ENCODE data around the gene VEPH1.

The VEPH1 gene

GRCh38 chr3:157467200-157467599 lies 36.0 kb downstream of the VEPH1 start:
- H3K4me3 ChIP-seq (ENCODE audit: low read depth, low read length) = no peak overlapping the region
- TF ChIP-seq CTCF (conservative IDR thresholded peaks at IDR 0.05; ENCODE audit: low read depth, low read length) = no peak
- peak; percentile 30 for DNase-seq (ENCODE audit: low read depth)

DNA sequence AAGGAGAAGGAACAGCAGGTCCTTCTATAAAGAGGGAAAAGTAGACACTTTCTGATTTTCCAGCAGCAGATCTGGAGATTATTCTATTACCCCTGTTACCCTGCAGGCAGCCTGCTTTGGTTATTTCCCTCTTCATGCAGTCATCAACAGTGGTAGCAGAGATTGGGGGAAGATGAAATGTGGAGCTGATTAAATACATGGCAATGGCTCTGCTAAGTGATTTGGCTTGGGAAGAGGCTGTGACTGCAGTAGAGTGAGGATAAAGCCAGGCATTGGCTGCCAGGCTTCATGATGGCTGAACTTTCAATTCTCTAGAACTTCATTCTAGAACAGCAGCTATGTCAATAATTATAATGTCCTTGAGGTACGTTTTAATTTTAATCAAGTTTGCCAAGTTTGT lies 37.5 kb downstream of the VEPH1 start:
- no peak overlapping the region for H3K4me3 ChIP-seq (ENCODE audit: low read depth, low read length)
- no peak for TF ChIP-seq CTCF (conservative IDR thresholded peaks at IDR 0.05; ENCODE audit: low read depth, low read length)
- no peak for DNase-seq (ENCODE audit: low read depth)

DNA sequence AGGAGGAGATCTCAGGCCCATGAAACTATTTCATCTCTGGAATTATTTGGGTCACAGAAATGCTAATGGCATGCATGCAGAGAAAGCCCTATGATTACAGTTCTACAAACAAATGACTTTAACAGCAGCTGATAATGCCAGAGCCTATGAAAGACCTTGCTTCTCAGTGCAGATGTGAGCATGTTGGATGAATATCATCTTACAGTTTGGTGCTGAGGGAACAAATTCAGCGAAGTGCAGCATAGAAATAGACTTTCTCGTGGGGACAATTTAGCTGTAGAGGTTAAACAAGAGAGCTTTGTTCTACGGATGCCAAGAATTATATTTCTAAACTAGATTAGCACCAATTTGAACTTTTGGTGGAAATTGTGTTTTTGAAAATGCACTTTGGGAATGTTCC lies 38.9 kb downstream of the VEPH1 start:
- no peak overlapping the region for H3K4me3 ChIP-seq (ENCODE audit: low read depth, low read length)
- no peak for TF ChIP-seq CTCF (conservative IDR thresholded peaks at IDR 0.05; ENCODE audit: low read depth, low read length)
- DNase-seq (ENCODE audit: low read depth) = peak; percentile 75

DNA sequence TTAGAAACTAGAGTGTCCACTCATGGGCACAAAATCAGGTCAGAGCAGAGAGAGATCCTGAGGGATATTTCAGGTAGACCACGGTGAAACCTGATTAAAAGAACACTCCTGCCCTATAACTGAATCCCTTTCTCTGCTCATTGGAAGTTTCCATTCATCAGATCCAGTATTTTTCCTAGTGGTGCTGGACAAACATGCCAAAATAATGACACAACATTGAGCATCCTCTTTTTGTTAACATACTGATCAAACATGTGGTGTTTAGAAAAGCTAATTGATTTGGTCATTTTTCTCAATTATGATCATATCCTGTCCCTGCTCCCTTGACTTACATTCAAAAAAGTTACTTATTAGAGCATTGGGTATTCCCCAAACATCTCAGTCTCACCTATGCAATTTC lies 39.4 kb downstream of the VEPH1 start:
- H3K4me3 ChIP-seq (ENCODE audit: low read depth, low read length) = no peak overlapping the region
- DNase-seq (ENCODE audit: low read depth) = no peak
- TF ChIP-seq CTCF (conservative IDR thresholded peaks at IDR 0.05; ENCODE audit: low read depth, low read length) = no peak

GRCh38 chr3:157460253-157460652 lies 43.0 kb downstream of the VEPH1 start:
- H3K4me3 ChIP-seq (ENCODE audit: low read depth, low read length) = no peak overlapping the region
- peak; percentile 34 for DNase-seq (ENCODE audit: low read depth)
- no peak for TF ChIP-seq CTCF (conservative IDR thresholded peaks at IDR 0.05; ENCODE audit: low read depth, low read length)

DNA sequence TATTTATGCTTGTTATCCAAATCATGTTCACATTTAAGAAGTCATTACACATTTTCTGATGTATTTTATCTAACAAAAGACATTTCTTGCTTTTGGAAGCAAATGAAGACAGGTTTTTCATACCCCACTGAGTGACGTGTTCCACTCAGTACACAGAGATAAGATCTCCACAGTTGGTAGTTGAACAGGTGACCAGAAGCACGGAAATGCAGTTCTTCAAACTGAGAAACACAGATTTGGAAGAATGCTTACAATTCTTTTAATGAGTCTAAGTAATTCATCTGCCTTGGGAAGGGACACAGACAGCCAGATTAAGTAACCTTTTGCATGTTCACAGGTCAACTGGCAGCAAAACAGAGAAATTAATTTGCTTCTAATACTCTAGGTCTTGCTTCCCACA lies 43.5 kb downstream of the VEPH1 start:
- TF ChIP-seq CTCF (conservative IDR thresholded peaks at IDR 0.05; ENCODE audit: low read depth, low read length) = no peak
- H3K4me3 ChIP-seq (ENCODE audit: low read depth, low read length) = no peak overlapping the region
- no peak for DNase-seq (ENCODE audit: low read depth)

DNA sequence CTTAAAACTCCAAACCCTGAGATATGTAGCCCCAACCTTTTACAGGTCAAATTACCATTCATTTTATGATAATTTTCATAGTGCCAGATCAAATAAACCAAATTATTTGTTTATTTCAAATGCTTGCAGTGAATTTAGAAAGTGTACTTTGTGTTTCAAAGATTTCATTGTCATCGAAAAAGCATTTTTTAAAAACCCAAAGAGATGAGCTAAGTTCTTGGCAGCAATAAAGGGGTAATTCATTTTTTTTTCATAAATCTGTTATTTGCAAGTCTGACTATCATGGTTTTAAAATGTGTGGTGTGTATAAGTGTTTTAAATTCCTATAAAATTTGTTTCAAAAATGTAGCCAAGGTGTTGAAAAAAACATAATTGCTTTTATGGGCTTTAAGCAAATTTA lies 49.4 kb downstream of the VEPH1 start:
- H3K4me3 ChIP-seq (ENCODE audit: low read depth, low read length) = no peak overlapping the region
- TF ChIP-seq CTCF (conservative IDR thresholded peaks at IDR 0.05; ENCODE audit: low read depth, low read length) = no peak
- DNase-seq (ENCODE audit: low read depth) = no peak
